LNCaP clone FGC (cell line): Measurements from ENCODE around the gene GPR156.
"Not testable (repeated sequence)": the region's sequence is repeated elsewhere in the genome, so short reads cannot be mapped to it uniquely, and the experiment has no call there.

Source experiments
- DNase-seq: peaks from one replicate; pipeline ENCODE4 v3.0.0-alpha.2; 2011; ENCODE audit warnings: low read depth
- H3K4me3 ChIP-seq: 2 replicates; pipeline ENCODE4 v1.5.1; 2011; ENCODE audit warnings: mild to moderate bottlenecking, low read depth, low read length, control low read depth
- CTCF ChIP-seq: IDR thresholded peaks from 2 replicates; pipeline ENCODE4 v1.5.1; 2012; ENCODE audit warnings: mild to moderate bottlenecking; ENCODE audit not compliant: control insufficient read depth, insufficient read depth; ENCODE audit errors: extremely low read depth

Gene GPR156

DNA sequence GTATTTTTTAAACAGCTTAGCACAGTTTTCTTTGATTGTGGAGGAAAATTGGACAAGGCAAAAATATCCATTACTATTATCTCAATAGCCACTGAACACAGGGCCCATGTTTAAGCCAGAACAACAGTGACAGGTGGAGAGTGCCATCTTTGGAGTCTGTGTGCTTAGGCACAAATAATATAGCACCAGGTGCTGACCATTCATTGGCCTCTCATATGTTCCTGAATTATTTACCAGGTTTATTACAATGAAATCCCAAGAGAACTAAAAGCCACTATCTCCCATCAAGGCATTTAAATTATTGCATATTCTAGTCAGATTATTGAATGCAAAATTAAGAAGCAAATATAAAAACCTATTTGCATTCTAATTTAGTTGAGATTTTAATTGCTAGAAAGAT is 39.6 kb downstream of the GPR156 start:
- DNase-seq: no peak

DNA sequence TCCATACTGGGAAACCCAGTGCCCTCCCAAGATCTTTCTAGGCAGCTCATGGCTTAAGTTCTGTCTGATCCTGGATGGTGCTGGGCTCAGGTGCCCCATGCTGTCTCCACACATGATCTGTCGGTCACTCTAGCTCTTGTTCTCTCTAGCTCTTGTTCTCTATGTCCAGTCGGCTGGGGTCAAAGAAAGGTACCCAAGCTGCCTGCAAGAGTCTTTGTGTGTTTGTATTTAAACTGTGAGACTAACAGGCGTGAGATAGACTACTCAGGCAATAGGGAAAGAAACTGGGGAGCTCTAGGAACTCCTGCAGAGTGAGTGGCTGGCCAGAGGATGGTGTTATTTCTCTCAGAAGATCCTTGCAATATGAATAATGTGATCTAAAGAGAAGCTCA is 40.2 kb downstream of the GPR156 start:
- DNase-seq: no peak

More for the DNA sequence above, 39.6 kb downstream of the GPR156 start:
- no peak for TF ChIP-seq CTCF
- H3K4me3 ChIP-seq: no peak overlapping the region

DNA sequence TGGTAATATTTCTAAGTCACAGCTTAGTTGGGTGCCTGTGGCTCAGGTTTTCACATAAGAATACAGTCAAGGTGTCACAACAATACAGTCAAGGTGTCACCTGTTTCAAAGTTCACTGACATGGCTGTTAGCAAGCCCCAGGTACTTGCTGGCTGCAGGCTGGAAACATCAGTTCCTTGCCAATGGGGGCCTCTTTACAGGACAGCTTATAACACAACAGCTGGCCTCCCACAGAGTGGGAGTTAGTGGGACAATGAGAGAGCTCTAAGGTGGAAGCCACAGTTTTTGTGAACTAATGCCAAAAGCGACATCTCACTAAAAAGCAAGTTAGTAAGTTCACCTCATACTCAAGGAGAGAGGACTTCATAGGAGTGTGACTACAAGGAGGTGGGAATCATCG is 45.4 kb downstream of the GPR156 start:
- no peak for DNase-seq
- H3K4me3 ChIP-seq: no peak overlapping the region
- no peak for TF ChIP-seq CTCF

More for the DNA sequence above, 40.2 kb downstream of the GPR156 start:
- peak; percentile 23; the same call in 1 of the 2 replicates for TF ChIP-seq CTCF
- no peak overlapping the region for H3K4me3 ChIP-seq

- no peak overlapping the region for H3K4me3 ChIP-seq
- no peak for DNase-seq
- no peak for TF ChIP-seq CTCF
Observed at GRCh38 chr3:120227710-120228347, 57.2 kb downstream of the GPR156 start.

DNA sequence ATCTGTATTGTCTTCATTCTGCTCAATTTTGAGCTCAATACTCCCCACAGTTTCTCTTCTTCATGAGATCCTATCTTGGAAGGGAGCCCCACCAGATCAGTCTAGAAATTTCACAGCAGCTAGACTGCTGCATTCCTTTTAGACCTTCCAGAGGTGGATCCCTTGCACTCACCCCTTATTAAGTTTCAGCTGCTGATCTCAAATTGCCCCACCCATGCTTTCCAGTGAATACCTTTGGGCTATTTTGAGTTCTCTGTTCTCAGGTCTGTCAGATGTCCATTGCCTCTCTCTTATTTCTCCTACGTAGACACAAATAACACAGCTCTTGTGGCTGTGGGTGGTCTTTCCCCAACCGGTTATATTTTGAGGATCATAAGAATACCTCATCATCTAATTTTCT is 60.8 kb downstream of the GPR156 start:
- no peak for DNase-seq
- no peak for TF ChIP-seq CTCF
- H3K4me3 ChIP-seq: no peak overlapping the region

- no peak for DNase-seq
- TF ChIP-seq CTCF: no peak
- H3K4me3 ChIP-seq: no peak overlapping the region
Observed at GRCh38 chr3:120218981-120219380, 66.0 kb downstream of the GPR156 start.

DNA sequence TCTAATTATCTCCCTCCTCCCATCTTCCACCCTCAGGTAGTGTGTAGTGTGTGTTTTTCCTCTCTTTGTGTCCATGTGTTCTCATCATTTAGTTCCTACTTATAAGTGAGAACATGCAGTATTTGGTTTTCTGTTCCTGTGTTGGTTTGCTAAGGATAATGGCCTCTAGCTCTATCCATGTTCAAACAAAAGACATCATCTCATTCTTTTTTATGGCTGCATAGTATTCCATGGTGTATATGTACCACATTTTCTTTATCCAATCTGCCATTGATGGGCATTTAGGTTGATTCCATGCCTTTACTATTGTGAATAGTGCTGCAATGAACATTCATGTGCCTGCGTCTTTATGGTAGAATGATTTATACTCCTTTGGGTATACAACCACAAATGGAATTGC is 68.4 kb downstream of the GPR156 start:
- DNase-seq, H3K4me3 ChIP-seq: not testable (repeated sequence)

GRCh38 chr3:120214176-120214575 is 70.8 kb downstream of the GPR156 start:
- no peak for DNase-seq
- no peak for TF ChIP-seq CTCF
- no peak overlapping the region for H3K4me3 ChIP-seq
